ENCODE data around the gene CELSR1.

CELSR1 gene

DNA sequence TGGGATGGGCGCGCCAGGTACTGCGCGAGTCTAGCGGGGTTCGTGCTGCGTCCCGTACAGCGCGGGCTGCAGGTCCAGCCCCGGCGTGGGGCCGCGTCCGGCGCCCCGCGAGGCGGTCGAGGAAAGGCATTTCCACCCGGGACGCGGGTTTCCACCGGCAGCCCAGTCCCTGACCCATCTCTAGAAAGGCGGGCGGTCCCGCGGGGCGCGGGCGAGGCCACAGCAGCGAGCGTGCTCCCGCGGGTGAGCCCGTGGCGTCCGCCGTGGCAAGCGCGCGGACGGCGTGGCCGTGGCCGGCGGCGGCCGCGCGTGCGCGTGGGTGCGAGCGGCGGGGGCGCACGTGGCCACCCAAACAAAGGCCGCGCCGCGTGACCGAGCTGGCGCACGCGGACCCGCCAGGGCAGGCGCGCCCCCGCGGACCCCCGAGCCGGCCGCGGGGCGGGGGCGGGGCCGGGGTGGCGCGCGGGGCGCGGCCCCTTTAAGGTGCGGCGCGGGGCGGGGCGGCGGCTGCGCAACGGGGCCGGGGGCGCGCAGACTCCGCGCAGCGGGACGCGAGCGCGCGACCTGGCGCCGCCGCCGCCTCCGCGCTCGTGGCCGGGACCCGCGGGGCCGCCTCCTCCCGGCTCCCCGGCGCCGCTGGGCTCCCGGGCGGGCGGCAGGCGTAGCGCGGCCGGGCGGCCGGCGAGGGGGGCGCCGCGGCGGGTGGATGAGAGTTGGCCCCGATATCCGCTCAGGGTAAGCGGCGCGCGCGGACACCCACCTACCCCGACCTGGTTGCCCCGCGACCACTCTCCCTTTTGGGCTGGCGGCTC lies 39.3 kb upstream of the CELSR1 start:
- FAIRE-seq (no peak), DNase-seq (ENCODE audit: low spot score) (no peak)

DNA sequence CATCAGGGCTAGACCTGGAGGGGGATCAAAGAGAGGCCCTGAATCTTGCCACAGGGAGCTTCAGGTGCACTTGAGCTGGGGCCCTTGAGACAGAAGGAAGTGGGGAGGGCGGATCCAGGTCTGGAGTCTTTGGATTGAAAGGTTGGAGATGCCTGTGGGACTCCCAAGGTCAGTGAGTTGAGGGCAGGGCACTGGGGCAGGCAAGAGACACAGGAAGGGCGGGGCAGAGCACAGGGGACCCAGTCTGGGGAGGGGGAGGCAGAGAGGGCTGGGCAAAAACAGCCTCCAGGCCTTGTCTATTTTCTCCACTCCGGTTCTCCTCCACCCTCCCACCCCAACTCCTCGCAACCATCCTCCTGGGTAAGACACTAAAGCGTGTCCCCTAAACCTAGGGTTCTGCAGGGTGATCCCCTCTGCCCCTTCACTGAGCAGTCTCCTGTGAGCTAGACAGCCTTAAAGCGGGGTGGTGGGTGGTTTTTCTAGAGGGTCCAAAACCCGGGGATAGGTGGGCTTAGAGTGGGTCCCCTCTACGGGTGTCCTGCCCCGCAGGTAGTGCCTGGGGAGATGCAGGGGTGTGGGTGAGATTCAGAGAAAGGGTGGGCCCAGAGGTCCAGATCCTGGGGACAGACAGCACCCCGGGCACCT lies 38.6 kb upstream of the CELSR1 start:
- FAIRE-seq, result no peak
- no peak for DNase-seq (ENCODE audit: low spot score)

GRCh38 chr22:46574993-46575910 lies 37.8 kb upstream of the CELSR1 start:
- FAIRE-seq, result no peak
- no peak for DNase-seq (ENCODE audit: low spot score)

DNA sequence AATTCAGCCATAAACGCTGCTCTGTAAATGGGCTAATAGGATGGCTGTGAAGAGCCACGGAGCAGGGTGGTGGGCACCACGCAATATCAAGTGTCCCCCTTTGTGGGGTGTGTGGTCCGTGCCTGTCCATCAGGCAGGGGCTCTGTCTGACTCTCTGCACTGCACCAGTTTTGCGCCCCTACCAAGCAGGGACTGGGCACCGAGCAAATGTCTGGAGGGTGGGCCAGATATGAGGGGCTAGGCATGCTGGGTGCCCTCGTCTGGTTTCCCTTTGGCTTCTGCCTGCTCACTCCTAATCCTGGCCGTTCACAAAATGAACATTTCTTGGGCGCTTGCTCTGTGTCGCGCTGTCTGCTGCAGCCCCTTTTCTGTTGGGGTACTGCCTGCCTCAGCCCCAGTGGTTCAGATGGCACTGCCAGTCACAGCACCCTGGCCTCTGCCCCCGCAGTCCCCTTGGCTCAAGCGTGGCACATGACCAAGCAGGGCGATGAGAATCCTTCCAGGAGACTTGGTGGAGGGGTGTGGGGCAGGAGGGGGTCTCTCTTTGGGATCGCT lies 37.1 kb upstream of the CELSR1 start:
- FAIRE-seq, result no peak

GRCh38 chr22:46573781-46574437 lies 36.5 kb upstream of the CELSR1 start:
- FAIRE-seq (no peak), DNase-seq (ENCODE audit: low spot score) (no peak)

More for the DNA sequence above, 37.1 kb upstream of the CELSR1 start:
- DNase-seq (ENCODE audit: low spot score), result no peak

DNA sequence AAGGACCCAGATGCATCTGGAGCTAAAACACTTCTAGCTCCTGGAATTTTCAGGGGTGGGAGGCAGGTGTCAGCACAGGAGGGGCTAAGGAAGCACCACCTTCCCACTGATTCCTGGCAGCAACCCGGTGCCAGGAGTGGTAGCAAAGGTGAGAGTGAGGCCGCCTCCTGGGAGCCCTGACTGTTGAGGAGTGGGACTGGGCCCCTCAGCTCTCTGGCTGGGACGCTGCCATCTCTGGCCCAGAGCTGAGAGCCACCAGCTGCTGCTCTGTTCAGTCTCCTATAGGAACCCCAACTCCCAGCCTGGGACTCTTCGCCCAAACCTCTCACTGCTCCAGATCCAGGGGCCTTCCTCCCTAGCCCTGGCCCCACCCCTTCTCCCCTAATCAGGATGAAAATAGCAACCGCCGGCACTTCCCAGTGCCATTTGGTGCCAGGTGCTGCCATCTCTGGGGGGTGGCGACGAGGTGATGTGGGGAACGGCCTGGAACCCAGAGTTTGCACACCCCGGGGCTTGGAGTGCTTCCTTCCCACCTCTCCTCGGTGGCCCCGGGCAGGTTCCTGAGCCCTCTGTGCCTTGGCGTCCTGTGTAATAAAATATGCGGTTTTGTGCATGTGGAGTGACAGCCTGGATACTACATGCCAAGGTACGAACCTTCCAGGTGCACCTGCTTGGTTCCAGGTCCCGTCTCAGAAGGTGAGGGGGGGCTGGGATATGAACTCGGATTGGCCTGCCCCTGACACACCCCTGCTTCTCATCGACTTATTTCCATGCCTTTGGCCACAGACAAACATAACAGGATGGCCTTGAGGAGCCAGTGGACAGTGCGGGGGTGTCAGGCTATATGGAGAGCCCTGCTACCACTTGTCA lies 35.7 kb upstream of the CELSR1 start:
- no peak for FAIRE-seq
- no peak for DNase-seq (ENCODE audit: low spot score)

DNA sequence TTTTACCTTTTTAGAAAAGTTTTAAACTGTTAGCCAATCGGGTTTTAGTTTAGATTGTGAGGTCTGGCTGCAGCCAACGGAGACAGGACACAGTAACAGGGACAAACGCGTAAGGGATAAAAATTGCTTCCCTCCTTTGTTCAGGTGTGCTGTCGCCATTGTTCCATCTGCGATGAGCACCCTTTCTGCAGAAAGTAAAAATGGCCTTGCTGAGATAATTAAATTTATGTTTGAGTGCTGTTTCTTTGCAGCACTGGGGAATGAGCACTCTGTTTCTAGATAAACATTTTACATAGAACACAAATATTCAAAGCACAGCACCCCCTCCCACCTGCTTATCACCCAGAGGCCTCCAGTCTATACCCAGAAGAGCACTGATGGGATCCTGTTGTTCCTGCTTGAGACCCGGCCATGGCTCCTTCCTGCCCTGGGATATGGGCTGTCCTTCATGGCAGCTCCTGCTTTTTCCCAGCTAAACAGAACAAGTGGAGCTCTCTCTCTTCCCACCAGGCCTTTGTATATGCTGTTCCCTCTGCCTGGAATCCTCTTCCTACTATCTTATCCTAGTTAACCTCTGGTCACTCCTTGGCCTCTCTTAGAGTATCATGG lies 34.3 kb upstream of the CELSR1 start:
- no peak for FAIRE-seq

GRCh38 chr22:46569848-46570695 lies 32.7 kb upstream of the CELSR1 start:
- FAIRE-seq, result no peak
- DNase-seq (ENCODE audit: low spot score), result no peak

More for the DNA sequence above, 34.3 kb upstream of the CELSR1 start:
- no peak for DNase-seq (ENCODE audit: low spot score)

- FAIRE-seq, result no peak
- no peak for DNase-seq (ENCODE audit: low spot score)
Observed at GRCh38 chr22:46569055-46569847, 31.8 kb upstream of the CELSR1 start.

DNA sequence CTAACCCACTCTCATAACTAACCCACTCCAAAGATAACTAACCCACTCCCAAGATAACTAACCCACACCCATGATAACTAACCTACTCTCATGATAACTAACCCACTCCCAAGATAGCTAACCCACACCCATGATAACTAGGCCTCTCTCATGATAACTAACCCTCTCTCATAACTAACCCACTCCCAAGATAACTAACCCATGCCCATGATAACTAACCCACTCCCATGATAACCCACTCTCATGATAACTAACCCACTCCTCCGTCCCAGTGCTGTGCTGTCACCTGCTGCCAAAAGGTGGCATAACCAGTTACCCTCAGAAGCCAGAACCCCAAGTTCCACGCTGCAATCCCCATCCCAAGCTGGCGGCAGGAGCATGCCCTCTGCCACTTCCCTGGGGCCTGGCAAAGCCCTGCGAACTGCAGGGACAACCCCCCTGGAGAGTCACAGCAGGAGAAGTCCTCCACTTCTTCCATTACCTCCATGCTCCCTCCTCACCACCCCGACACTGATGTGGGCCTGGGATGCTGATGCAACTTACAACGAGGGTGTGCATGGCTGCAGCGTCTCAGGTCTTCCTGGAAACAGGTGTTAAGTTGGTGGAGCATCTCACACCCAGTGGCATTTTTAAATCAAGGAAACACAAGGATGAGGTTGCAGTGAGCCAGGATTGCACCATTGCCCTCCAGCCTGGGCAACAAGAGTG lies 30.8 kb upstream of the CELSR1 start:
- no peak for DNase-seq (ENCODE audit: low spot score)
- no peak for FAIRE-seq

GRCh38 chr22:46567471-46567870 lies 30.1 kb upstream of the CELSR1 start:
- DNase-seq (ENCODE audit: low spot score) (no peak), FAIRE-seq (no peak)

- no peak for DNase-seq (ENCODE audit: low spot score)
Observed at GRCh38 chr22:46564084-46564714, 26.8 kb upstream of the CELSR1 start.

GRCh38 chr22:46563381-46564083 lies 26.1 kb upstream of the CELSR1 start:
- no peak for FAIRE-seq
- DNase-seq (ENCODE audit: low spot score), result peak; percentile 38

More at GRCh38 chr22:46564084-46564714, 26.8 kb upstream of the CELSR1 start:
- no peak for FAIRE-seq

- DNase-seq (ENCODE audit: low spot score) (no peak), FAIRE-seq (no peak)
Observed at GRCh38 chr22:46561435-46561905, 24.1 kb upstream of the CELSR1 start.

- DNase-seq (ENCODE audit: low spot score), result no peak
- FAIRE-seq, result no peak
Observed at GRCh38 chr22:46560696-46561295, 23.4 kb upstream of the CELSR1 start.
